HepG2 (cell line): ENCODE results near the gene HOXD4. TPM values are rescaled to one million over a fixed set of nuclear protein-coding genes. Genes with fewer than 3 reads are reported as not detected.

Source experiments
- ATAC-seq: fragments of 200-7000 bp; cut with Tn5 transposase; 3 replicates; pipeline ENCODE4 v1.9.1; 2020; ENCODE audit warnings: mild to moderate bottlenecking, moderate library complexity
- BruUV-seq: library from RNA; stranded (reverse); fragments of 400-500 nt; replicated peaks from 2 replicates; lab custom pipeline; 2021; lab: Mats Ljungman, UMichigan
- CTCF ChIA-PET: fragments of 300-600 bp; formaldehyde crosslinking; extraction: SDS; loops from one replicate; lab custom pipeline; 2021; ENCODE audit warnings: low total read pairs, inconsistent platforms, low intra/inter-chr PET ratio; lab: Yijun Ruan, JAX
- POLR2A ChIA-PET: fragments of 350-600 bp; sonication (Branson Sonifier 250); formaldehyde crosslinking; loops from one replicate; lab custom pipeline; 2020; ENCODE audit warnings: antibody characterized with exemption, inconsistent platforms; lab: Yijun Ruan, JAX
- DNase-seq: peaks from one replicate; pipeline ENCODE4 v3.0.0-alpha.2; 2015; ENCODE audit warnings: low spot score
- FAIRE-seq: peaks from 3 replicates; lab custom pipeline; 2011; peaks lifted over from hg19 to GRCh38; lab: Jason Lieb, UNC
- H2AFZ ChIP-seq: one replicate; pipeline ENCODE4 v1.6.1; 2011; ENCODE audit warnings: low read length, inconsistent platforms
- H3K27ac ChIP-seq: fragments of 300-600 bp; 3 replicates; pipeline ENCODE4 v1.8.0; 2011; ENCODE audit warnings: mixed run types, mild to moderate bottlenecking, mixed read lengths, low read length, inconsistent platforms; ENCODE audit not compliant: insufficient read depth; ENCODE audit errors: extremely low read length
- H3K27me3 ChIP-seq, 2 experiments: fragments of 200-600 bp in 1 of 2; 2 replicates in 1 of 2; 3 replicates in 1 of 2; pipeline versions ENCODE4 v1.6.0 to v1.8.0; 2011; ENCODE audit warnings: low read length in 2 of 2, mild to moderate bottlenecking in 2 of 2, moderate library complexity in 2 of 2, inconsistent platforms in 1 of 2; ENCODE audit not compliant: insufficient read depth in 2 of 2, control insufficient read depth in 1 of 2
- H3K36me3 ChIP-seq, 2 experiments: fragments of 200-600 bp in 1 of 2; replicated peaks in 1 of 2; 2 replicates in 1 of 2; 3 replicates in 1 of 2; pipeline versions ENCODE4 v1.5.1 to v1.8.0; 2011; ENCODE audit warnings: low read length in 2 of 2, inconsistent platforms in 1 of 2; ENCODE audit not compliant: insufficient read depth in 2 of 2, control insufficient read depth in 1 of 2
- H3K4me1 ChIP-seq: 2 replicates; pipeline ENCODE4 v1.5.1; 2012; ENCODE audit warnings: low read length, inconsistent platforms; ENCODE audit not compliant: insufficient read depth
- H3K4me2 ChIP-seq: 2 replicates; pipeline ENCODE4 v1.6.0; 2011; ENCODE audit warnings: low read depth, low read length, inconsistent platforms
- H3K4me3 ChIP-seq, 3 experiments: fragments of 200-600 bp in 1 of 3; sonication (generic), shearing (Covaris generic) in 1 of 3; replicated peaks in 1 of 3; 2 replicates each; pipeline ENCODE4 v1.5.1; 2011 to 2016; ENCODE audit warnings: low read length in 3 of 3, inconsistent platforms in 2 of 3, low read depth in 2 of 3, mild to moderate bottlenecking in 2 of 3, control low read depth in 1 of 3, mixed read lengths in 1 of 3; ENCODE audit not compliant: insufficient read depth in 1 of 3
- H3K79me2 ChIP-seq: one replicate; pipeline ENCODE4 v1.6.1; 2011; ENCODE audit warnings: low read length, inconsistent platforms; ENCODE audit not compliant: insufficient read depth
- H3K9ac ChIP-seq: 2 replicates; pipeline ENCODE4 v1.6.0; 2011; ENCODE audit warnings: mild to moderate bottlenecking, low read depth, low read length, inconsistent platforms; ENCODE audit not compliant: insufficient read depth
- H3K9me3 ChIP-seq: 2 replicates; pipeline ENCODE4 v1.5.1; 2012; ENCODE audit warnings: mild to moderate bottlenecking, low read length
- H4K20me1 ChIP-seq: 2 replicates; pipeline ENCODE4 v1.6.0; 2011; ENCODE audit warnings: inconsistent platforms, mild to moderate bottlenecking, low read length, moderate library complexity; ENCODE audit not compliant: insufficient read depth
- CBX2 ChIP-seq, 2 experiments: fragments of 200-600 bp in 1 of 2; sonication (generic); formaldehyde crosslinking in 1 of 2; IDR thresholded peaks; 2 replicates each; pipeline versions ENCODE4 v1.7.0 to v1.8.1; 2018 to 2022; ENCODE audit warnings: low read depth in 2 of 2, low read length in 1 of 2, mild to moderate bottlenecking in 1 of 2, missing genetic modification reagents in 1 of 2
- HNRNPK ChIP-seq: fragments of 200-400 bp; formaldehyde crosslinking; IDR thresholded peaks from 2 replicates; pipeline ENCODE4 v1.6.1; 2018; ENCODE audit warnings: low read length, low read depth, moderate library complexity, mild to moderate bottlenecking; ENCODE audit not compliant: poor library complexity, severe bottlenecking
- HNRNPL ChIP-seq: fragments of 200-400 bp; formaldehyde crosslinking; IDR thresholded peaks from 2 replicates; pipeline ENCODE4 v1.6.1; 2017; ENCODE audit warnings: mild to moderate bottlenecking, low read depth, low read length
- NCOA5 ChIP-seq: sonication (generic); formaldehyde crosslinking; IDR thresholded peaks from 2 replicates; pipeline ENCODE4 v1.4.0; 2020; ENCODE audit warnings: missing genetic modification reagents
- RAD51 ChIP-seq: fragments of 450-650 bp; IDR thresholded peaks from 2 replicates; pipeline ENCODE4 v1.6.1; 2016; ENCODE audit warnings: borderline replicate concordance
- RBFOX2 ChIP-seq: fragments of 200-400 bp; formaldehyde crosslinking; IDR thresholded peaks from 2 replicates; pipeline ENCODE4 v1.6.1; 2017; ENCODE audit warnings: low read depth, mild to moderate bottlenecking, low read length
- SAP130 ChIP-seq: IDR thresholded peaks from 2 replicates; pipeline ENCODE4 v1.6.1; 2016; ENCODE audit warnings: low read depth
- SOX13 ChIP-seq, 3 experiments: fragments of 450-650 bp in 1 of 3; sonication (generic) in 1 of 3; formaldehyde crosslinking in 1 of 3; IDR thresholded peaks in 2 of 3; conservative IDR thresholded peaks in 1 of 3; 2 replicates each; pipeline versions ENCODE4 v1.5.0 to v1.6.1; 2016 to 2020; ENCODE audit warnings: antibody characterized with exemption in 1 of 3, mild to moderate bottlenecking in 1 of 3, missing compliant biosample characterization in 1 of 3, missing genetic modification reagents in 1 of 3, moderate library complexity in 1 of 3
- SP1 ChIP-seq, 2 experiments: fragments of 450-650 bp in 1 of 2; sonication (generic) in 1 of 2; formaldehyde crosslinking in 1 of 2; IDR thresholded peaks; 2 replicates each; pipeline versions ENCODE4 v1.4.0 to v1.6.1; 2016 to 2020; ENCODE audit warnings: missing genetic modification reagents in 1 of 2
- ZNF235 ChIP-seq: sonication (generic); formaldehyde crosslinking; IDR thresholded peaks from 2 replicates; pipeline ENCODE4 v1.8.1; 2023; ENCODE audit warnings: mild to moderate bottlenecking, missing genetic modification reagents, borderline replicate concordance
- ZNF33A ChIP-seq: sonication (generic); formaldehyde crosslinking; IDR thresholded peaks from 2 replicates; pipeline ENCODE4 v1.5.1; 2020; ENCODE audit warnings: missing genetic modification reagents, mild to moderate bottlenecking, moderate library complexity, borderline replicate concordance
- ZNF773 ChIP-seq: sonication (generic); formaldehyde crosslinking; IDR thresholded peaks from 2 replicates; pipeline ENCODE4 v1.4.0; 2020; ENCODE audit warnings: missing genetic modification reagents, borderline replicate concordance
- ZSCAN25 ChIP-seq: sonication (generic); formaldehyde crosslinking; IDR thresholded peaks from 2 replicates; pipeline ENCODE4 v1.8.0; 2022; ENCODE audit warnings: mild to moderate bottlenecking, missing genetic modification reagents
- WGBS: methylation state at CpG from one replicate; pipeline ENCODE4 v1.1.6; 2017; ENCODE audit warnings: low lambda C conversion rate; 5-methylcytosine and 5-hydroxymethylcytosine counted together
- in situ Hi-C: cut with HindIII; loops from 2 replicates; pipeline ENCODE4 v1.10.0; 2017; ENCODE audit warnings: low pct_unique_long_range_greater_than_20kb; ENCODE audit not compliant: extremely low pct_ligation_motif_present
- intact Hi-C: fragments of 100-400 bp; cut with micrococcal nuclease; formaldehyde crosslinking; loops from one replicate; pipeline ENCODE4 v1.10.0; 2022; ENCODE audit not compliant: unreplicated experiment
- polyA plus RNA-seq, 8 experiments: library from polyadenylated mRNA; depleted of rRNA in 3 of 8; stranded (reverse) in 7 of 8; unstranded in 1 of 8; fragments of >200 nt; fragmentation: Illumina TruSeq in 4 of 8; extraction: Trizol in 4 of 8; gene quantifications; 2 replicates each; pipeline versions ENCODE4 v1.2.1 to v1.2.3, GENCODE V29; 2011 to 2016; ENCODE audit warnings: low read depth in 4 of 8, missing spikeins in 1 of 8, mixed read lengths in 1 of 8; ENCODE audit not compliant: insufficient read depth in 1 of 8
- total RNA-seq, 5 experiments: library from RNA; depleted of rRNA; stranded (reverse); fragments of >200 nt; fragmentation: Illumina TruSeq; extraction: Trizol; gene quantifications; 2 replicates each; pipeline ENCODE4 v1.2.3, GENCODE V29; 2016; ENCODE audit warnings: low read depth in 1 of 5
- TF ChIP-seq, protein P1 (sequence below): sonication (generic); formaldehyde crosslinking; IDR thresholded peaks from 2 replicates; pipeline ENCODE4 v1.8.0; 2022; ENCODE audit warnings: mild to moderate bottlenecking, missing genetic modification reagents; ENCODE audit not compliant: insufficient replicate concordance

HOXD4 gene
- total and polyA plus RNA-seq, 2 of the 13 experiments (the other 11 are each of a cell fraction or from before 2014, with no cell fraction given) = not detected

DNA sequence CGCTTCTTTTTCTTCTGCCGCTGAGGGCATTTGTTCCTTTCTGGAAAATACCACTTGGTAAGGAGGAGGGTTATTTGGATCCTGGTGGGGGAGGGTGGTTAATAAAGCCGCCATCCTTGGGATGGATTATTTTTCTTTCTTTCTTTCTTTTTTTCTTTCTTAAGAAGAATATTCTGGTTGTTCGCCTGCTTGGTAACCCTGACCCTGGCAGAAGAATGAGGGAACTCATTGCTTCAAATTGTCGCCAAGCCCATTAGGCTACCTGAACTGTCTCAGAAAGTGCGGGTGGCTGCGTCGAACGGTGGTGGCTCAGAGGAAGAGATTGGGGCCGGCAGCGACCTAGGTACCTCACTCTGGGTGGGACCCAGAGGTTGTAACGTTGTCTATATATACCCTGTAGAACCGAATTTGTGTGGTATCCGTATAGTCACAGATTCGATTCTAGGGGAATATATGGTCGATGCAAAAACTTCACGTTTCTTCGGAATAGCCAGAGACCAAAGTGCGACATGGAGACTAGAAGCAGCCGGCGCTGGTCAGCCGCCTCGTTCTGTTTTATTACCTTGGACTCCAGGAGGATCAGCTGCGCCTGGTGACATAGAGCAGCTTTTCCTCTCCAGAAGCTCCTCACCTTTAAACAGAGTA, 1.3 kb upstream of the HOXD4 start:
- TF ChIP-seq CBX2 (IDR thresholded peaks at IDR 0.05; ENCODE audit: low read depth, low read length) (peak; percentile 78), CBX2 (CRISPR knock-in tag; IDR thresholded peaks at IDR 0.05; ENCODE audit: low read depth) (no peak), NCOA5 (CRISPR knock-in tag) (no peak)
- TF ChIP-seq, all 625 proteins: peak for 1
- WGBS = 39% methylated on average over 24 of the region's 24 CpGs
- in situ Hi-C loops = no loop called here
- H4K20me1 ChIP-seq = no peaks in the 10 kb centered on the region
- intact Hi-C loops = no loop called here
- FAIRE-seq (no peak), ATAC-seq (no peak), DNase-seq (no peak)
- no peaks in the 10 kb centered on the region for H3K9me3 ChIP-seq
- peak overlapping the region; percentile 37 for H3K4me2 ChIP-seq
- no peak overlapping the region for H3K9ac ChIP-seq
- peaks cover 19 to 92% of the 10 kb centered on the region in 2 experiments for H3K27me3 ChIP-seq
- POLR2A ChIA-PET = no interaction called here
- CTCF ChIA-PET = no interaction called here
- no peaks in the 10 kb centered on the region for H3K79me2 ChIP-seq
- H3K36me3 ChIP-seq = no peaks in the 10 kb centered on the region
- H2AFZ ChIP-seq = no peak overlapping the region
- H3K4me3 ChIP-seq = no peak overlapping the region; a peak in 1 of 6 replicates
- BruUV-seq = no TSS peak
- H3K27ac ChIP-seq = no peak overlapping the region
- peaks cover 25% of the 10 kb centered on the region for H3K4me1 ChIP-seq

DNA sequence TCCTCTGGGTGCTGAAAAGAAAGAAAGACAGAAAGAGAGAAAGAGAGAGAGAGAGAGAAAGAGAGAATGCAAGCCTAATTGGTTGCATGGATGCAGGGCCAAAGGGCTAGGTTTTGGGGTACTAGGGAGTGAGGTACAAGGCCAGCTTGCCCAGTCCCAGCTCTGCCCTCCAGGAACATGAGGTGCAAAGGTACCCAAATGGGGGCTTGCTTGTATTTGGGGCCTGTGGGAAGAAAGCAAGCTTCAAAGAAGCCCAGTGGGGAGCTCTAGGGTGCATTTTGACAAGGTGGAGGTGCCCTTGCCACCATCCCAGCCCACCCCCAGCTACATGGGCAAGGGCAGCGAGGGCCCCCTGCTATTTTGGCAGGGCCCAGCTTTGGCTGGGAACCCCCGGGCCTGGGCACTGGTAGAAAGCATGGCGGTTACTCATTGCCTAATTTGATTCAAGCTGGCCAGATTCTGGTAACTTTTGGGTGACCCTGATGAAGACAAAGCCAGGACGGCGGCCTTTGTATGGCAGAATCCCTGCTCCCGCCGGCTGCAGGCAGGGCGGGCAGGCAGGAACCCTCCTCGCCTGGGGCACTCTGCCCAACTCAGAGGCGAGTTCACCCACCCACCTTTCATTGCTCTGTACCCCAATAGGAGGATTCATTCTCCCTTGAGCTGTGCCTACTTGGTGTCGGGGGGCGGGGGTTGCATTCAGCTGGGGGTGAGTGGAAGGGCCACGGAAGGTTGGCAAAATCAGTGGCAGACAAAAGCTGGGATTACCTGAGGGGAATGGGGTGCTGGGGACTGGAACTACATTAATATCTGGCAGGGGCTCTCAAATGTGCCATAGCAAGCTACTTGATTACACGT, 537 bp upstream of the HOXD4 start:
- ATAC-seq (no peak), DNase-seq (no peak), FAIRE-seq (no peak)
- 14% methylated on average over 8 of the region's 14 CpGs for WGBS
- Histone ChIP-seq H3K9ac (no peak overlapping the region), H3K9me3 (no peaks in the 10 kb centered on the region), H3K4me3 (no peak overlapping the region), H3K27me3 (peaks cover 20 to 92% of the 10 kb centered on the region in 2 experiments), H3K27ac (no peak overlapping the region), H3K4me1 (peaks cover 25% of the 10 kb centered on the region), H4K20me1 (no peaks in the 10 kb centered on the region), H3K36me3 (no peaks in the 10 kb centered on the region), H3K79me2 (no peaks in the 10 kb centered on the region), H2AFZ (no peak overlapping the region), H3K4me2 (no peak overlapping the region)
- POLR2A ChIA-PET = no interaction called here
- in situ Hi-C loops = no loop called here
- no TSS peak for BruUV-seq
- intact Hi-C loops = no loop called here
- CTCF ChIA-PET = no interaction called here
- TF ChIP-seq ZSCAN25 (CRISPR knock-in tag) = no peak
- TF ChIP-seq RBFOX2 = no peak
- TF ChIP-seq HNRNPL = 0 out of 2 replicates have a peak, but pooled peaks have one; percentile 53
- TF ChIP-seq ZNF33A = no peak
- TF ChIP-seq ZNF773 = no peak
- no peak for TF ChIP-seq HNRNPK
- TF ChIP-seq SOX13 (IDR thresholded peaks at IDR 0.05) = no peak
- no peak for TF ChIP-seq SOX13 (CRISPR knock-in tag; conservative IDR thresholded peaks at IDR 0.05 in 1 of 2, IDR thresholded peaks at IDR 0.05 in 1 of 2)
- TF ChIP-seq, protein P1, sequence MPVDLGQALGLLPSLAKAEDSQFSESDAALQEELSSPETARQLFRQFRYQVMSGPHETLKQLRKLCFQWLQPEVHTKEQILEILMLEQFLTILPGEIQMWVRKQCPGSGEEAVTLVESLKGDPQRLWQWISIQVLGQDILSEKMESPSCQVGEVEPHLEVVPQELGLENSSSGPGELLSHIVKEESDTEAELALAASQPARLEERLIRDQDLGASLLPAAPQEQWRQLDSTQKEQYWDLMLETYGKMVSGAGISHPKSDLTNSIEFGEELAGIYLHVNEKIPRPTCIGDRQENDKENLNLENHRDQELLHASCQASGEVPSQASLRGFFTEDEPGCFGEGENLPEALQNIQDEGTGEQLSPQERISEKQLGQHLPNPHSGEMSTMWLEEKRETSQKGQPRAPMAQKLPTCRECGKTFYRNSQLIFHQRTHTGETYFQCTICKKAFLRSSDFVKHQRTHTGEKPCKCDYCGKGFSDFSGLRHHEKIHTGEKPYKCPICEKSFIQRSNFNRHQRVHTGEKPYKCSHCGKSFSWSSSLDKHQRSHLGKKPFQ (CRISPR knock-in tag) = no peak
- TF ChIP-seq ZNF235 (CRISPR knock-in tag) = no peak
- no peak for TF ChIP-seq RAD51
- TF ChIP-seq SP1 (IDR thresholded peaks at IDR 0.05) = no peak
- no peak for TF ChIP-seq SP1 (CRISPR knock-in tag; IDR thresholded peaks at IDR 0.05)
- no peak for TF ChIP-seq SAP130
